Measurements from ENCODE around the gene BCO2.

BCO2 gene

DNA sequence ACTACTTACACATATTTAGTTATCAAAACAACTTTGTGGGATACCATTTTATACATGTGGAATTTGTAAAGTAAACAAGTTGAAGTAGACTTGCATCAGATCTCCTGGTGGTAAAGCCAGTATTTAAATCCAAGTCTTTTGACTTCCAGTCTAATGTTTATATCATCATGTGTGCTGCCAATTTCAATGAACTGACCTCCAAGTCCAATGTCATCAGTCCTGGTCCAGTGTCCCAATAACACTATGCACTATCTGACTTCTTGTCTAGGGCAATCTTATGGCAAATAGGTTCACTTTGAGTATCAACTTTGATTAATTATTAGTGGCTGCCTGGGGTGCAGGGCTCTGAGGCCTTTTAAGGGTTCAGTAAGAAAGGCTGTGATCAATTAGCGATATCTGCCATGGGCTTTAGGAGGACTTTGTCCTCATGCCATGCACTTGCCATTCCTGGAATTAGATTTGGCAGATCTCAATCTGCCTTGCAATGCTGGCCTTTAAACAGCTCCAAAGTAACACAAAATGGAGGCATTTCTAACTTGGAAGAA lies 41.3 kb downstream of the BCO2 start:
- no peak for DNase-seq (ENCODE audit: low read depth)

DNA sequence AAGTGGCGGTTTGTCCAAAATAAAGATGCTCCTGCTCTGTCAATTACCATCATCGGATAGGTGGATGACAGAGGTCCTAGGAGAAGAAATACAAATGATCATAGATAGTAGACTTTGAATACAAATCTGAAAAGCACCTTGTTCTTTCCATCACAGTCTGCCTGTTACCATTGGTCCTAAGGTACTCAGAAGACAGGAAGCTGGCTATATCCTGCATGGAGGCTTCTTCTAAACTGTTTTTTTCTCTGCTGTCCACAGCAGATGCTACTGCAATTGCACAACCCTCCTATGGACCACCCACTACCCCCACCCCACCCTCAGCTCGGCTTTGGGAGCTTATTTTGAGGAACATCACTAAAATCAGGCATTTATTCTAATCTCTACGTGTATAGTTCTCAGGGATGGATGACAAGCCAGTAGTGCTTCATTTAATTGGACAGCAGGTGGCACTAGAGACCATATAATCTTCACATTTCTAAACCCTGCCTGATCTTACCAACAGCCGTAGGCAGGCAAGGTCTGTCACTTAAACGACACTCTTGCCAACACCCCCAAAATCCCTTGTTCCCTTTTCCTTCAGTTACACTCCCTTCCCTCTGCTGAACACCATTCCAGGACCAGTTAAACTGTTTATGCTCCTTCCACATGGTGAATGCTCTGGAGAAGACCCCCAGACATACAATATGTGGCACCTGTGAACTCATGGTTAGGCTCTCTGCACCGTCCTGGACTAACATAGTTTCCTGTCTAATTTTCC lies 44.3 kb downstream of the BCO2 start:
- DNase-seq (ENCODE audit: low read depth) = no peak

DNA sequence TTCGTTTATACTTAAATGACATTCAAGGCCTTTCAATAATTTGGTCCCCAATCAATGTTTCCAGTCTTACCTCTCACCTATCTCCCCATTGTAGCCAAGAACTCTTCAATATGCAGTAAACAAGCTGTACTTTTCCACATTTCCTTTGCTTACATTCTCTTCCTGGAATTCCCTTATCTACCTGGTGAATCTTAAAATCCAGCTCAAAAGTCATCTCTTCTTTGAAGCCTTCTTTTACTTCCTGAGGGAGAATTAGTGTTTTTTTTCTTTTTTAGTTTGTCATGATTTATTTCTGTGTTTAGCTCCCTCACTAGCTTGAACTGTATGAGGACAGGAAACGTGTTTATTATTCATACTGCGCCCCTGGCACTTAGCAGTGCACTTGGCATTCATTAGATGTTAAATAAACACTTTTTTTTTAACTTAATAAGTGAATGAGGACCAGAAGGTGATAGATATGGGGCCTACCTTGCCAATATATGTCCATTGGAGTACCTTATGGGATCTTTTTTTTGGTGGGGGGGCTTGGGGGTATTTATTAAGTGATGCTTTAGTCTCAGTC lies 46.0 kb downstream of the BCO2 start:
- DNase-seq (ENCODE audit: low read depth) = no peak

DNA sequence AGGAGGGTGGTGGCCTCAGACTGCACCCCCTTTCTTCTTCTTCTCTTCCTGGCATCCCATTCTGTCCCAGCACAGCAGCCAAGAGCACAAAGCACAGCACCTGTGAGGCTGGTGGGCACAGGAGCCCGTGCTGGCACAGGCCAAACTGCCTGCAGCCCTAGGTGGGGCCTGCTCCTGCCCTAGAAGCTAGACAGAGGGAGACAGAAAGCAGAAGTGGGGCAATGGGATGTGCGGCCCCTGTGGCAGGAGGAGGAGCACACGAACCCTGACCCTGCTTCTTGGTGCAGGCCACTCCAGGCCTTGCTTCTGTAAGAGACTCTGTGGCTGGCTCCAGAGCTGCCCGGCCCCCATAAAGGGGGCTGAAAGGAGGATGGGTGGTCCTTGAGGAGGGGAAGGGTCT lies 47.0 kb downstream of the BCO2 start:
- DNase-seq (ENCODE audit: low read depth) = no peak

DNA sequence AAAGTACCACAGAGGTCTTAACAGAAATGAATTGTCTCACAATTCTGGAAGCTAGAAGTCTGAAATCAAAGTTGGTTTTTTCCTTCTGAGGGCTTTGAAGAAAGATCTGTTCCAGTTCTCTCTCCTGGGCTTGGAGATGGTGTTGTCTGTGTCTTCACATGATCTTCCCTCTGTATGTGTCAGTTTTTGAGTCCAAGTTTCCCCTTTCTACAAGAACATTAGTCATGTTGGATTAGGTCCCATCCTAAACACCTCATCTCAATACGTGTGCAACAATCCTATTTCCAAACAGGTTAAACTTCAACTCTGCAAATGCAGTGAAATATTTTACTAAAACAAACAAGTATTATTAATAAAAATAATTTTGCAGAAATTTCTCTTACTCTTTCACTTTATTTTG lies 47.8 kb downstream of the BCO2 start:
- no peak for DNase-seq (ENCODE audit: low read depth)

DNA sequence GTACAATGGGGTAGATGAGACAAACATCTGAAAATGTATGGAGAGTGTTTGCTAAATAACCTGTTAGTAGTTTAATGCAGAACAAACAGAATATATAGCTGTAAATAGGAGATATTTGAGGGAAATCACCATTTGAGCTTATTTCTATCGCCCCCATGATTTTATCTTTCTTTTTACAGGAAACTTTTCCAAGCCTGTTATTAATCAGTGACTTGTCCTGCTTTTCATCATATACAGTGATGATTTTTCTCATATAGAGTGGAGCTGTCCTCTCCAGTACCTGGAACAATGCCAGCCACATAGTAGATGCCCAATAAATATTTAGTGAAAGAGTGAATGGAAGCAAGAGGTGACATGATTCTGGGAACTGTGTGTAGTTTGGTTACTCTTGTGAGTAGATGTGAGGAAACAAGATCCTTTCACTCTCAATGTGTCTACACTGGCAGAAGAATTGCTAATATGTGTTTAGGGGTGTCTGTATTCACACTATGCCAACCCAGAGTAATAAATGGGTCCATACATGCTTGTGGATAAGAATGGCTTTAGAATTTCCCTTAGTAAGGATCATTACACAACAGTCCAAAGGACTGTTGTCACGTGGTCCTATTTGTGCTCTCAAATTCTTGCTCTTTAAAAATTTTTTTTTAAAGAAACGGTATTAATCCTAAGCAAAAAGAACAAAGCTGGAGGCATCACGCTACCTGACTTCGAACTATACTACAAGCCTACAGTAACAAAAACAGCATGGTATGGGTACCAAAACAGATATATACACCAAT lies 48.6 kb downstream of the BCO2 start:
- DNase-seq (ENCODE audit: low read depth) = no peak

DNA sequence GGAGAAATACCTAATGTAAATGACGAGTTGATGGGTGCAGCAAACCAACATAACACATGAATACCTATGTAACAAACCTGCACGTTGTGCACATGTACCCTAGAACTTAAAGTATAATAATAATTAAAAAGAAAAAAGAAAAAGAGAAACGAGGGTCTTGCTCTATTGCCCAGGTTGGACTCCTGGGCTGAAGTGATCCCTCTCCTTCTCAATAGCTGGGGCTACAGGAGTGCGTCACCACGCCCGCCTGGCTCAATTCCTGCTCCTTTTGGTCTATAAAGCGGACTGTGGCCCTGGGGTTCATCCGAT lies 50.4 kb downstream of the BCO2 start:
- no peak for DNase-seq (ENCODE audit: low read depth)

DNA sequence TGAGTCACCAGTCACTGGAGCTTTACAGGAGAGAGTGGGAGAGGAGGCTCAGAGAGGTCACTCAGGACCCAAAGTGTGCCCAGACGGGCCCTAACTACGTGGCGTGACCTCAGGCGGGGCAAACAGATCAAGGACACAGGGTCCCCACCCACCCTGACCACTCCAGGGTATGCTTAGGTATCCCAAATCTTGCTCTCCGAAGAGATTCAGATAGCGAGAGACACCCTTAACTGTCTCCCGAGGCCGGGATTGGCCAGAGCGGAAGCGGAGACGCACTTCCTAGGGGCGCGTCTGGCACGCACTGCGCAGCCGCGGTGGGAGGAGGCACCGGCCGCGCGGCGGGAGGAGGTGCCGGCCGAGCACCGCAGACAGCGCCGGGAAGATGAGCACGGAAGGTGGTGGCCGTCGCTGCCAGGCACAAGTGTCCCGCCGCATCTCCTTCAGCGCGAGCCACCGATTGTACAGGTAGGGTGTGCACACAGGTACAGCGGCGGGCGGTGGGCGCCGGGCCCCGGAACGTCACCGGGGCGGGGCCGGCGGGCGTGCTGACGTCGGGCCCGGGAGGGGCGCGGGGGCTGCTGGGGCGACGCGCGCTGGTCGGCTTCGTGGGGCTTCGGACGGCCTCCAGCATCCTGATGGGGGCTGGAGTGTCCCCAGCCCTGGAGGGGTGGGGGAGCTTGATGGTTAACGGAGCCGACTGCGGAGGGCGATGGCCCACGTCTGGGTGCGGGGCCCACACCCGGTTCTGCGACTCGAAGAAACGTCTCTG lies 50.9 kb downstream of the BCO2 start, which contains the start of gene PTS:
Gene PTS (plus strand): TSS at position 367 of the 769 bp plus-strand sequence. CDS start 16 bp downstream, at position 383.
- peak; percentile 71 for DNase-seq (ENCODE audit: low read depth)

DNA sequence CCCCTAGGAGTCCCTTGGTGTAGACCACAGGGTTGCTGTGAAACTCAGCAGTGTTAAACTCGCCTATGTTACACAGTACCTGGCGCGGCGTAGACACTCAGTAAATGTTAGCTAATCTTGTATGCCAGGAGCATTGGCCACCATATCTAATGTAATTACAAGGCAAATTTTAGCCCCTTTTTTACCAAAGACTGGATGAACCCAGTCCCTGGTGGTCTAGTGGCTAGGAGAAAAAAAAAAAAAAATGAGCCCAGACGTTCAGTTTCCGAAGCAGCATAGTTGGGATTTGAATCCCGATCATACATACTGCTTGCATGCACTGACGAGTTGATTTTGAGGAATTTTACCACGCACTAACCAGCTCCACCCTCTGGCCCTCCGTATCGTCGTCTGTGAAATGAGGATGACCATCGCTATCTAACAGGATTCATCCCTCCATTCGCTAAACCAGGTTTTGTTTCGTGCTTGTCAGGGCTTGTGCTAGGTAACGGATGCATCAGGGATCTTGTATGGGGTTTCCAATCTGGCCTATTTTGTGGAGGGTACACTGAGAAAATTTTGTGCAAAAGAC lies 51.6 kb downstream of the BCO2 start:
- no peak for DNase-seq (ENCODE audit: low read depth)

DNA sequence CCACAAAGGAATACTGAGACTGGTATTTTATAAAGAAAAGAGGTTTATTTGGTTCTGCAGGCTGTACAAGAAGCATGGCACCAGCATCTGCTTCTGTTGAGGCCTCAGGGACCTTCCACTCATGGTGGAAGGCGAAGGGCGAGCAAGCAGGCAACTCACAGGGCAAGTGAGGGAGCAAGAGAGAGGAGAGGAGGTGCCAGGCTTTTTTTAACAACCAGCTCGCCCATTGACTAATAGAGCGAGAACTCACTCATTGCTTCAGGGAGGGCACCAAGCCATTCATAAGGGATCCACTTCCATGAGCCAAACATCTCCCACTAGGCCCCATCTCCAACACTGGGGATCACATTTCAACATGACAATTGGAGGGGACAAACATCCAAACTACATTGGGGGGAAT lies 52.2 kb downstream of the BCO2 start:
- no peak for DNase-seq (ENCODE audit: low read depth)

DNA sequence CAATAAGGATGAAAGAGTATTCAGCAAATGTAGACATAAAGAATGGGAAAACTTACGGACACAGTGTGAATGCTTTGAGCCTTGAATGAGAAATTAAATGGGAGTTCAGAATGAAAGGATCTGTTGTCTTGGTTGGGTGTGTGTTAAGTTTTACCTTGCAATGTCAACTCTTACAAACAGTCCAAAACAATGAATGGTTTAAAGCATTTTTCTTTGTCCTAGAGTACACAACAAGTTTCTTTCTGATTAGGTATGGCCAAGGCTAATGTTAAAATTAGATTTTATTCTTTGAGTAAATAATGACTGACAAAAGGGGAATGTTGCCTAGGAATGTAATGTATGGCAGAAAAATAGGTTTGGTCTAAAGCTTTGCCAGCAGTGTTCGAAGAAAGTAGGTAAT lies 53.4 kb downstream of the BCO2 start:
- DNase-seq (ENCODE audit: low read depth) = no peak

DNA sequence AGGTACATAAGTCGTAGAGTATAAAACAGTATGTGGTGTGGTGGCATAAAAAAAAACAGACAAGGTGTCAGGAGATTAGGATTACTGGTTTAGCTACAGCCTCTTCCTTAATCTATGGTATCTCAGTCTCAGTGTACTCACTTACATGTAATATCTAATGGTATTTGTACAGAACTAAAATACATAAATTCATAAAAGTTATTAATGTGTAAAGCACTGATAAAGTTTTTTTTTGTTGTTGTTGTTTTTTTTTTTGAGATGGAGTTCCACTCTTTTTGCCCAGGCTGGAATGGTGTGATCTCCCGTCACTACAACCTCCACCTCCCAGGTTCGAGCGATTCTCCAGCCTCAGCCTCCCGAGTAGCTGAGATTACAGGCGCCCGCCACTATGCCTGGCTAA lies 53.8 kb downstream of the BCO2 start:
- DNase-seq (ENCODE audit: low read depth) = no peak

DNA sequence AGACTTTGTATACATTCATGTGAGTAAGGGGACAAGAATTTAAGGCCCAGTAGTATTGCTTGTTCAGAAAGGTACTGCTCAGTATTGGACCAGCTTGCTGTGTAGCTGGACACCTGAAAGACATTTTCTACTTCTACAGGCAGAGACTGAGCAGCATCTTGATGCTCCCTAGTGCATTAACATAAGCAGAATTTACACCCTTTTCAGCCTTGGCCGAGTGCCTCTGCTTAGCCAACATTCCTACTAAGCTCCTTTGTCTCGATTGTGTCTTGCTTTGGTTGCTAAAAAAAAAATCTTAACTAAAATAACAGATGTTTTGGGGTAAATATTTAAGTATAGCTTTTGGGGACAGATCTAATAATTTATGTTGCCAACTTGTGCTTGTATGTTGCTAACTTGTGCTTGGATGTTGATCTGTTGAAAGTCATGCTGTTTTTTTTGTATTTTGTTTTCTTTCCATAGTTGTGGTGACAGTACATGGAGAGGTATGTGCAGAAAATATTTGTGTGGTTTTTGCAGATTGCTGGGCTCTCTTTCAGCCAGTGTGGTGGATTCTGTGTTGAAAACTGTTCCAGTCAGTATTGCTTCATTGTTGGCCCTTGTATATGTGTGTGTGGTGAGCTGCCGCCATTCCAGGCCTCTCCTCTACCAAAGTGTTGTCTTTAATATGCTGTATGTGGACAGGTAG lies 54.6 kb downstream of the BCO2 start:
- DNase-seq (ENCODE audit: low read depth) = no peak

DNA sequence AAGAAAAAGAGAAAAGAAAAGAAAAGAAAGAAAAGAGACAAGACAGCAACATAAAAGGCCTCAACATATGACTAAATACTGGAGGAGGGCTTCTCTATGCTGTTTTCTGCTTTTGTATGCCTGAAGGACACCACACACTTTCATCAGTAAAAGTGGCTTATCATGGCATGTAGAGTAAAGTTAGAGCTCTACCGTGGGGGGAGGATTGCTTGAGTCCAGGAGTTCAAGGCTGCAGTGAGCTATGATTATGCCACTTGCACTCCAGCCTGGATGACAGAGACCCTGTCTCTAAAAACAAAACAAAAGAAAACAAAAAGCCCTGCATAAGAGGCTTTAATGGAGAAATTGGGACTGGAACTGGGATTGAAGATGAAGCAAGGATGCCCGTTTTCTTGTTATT lies 56.6 kb downstream of the BCO2 start:
- no peak for DNase-seq (ENCODE audit: low read depth)

DNA sequence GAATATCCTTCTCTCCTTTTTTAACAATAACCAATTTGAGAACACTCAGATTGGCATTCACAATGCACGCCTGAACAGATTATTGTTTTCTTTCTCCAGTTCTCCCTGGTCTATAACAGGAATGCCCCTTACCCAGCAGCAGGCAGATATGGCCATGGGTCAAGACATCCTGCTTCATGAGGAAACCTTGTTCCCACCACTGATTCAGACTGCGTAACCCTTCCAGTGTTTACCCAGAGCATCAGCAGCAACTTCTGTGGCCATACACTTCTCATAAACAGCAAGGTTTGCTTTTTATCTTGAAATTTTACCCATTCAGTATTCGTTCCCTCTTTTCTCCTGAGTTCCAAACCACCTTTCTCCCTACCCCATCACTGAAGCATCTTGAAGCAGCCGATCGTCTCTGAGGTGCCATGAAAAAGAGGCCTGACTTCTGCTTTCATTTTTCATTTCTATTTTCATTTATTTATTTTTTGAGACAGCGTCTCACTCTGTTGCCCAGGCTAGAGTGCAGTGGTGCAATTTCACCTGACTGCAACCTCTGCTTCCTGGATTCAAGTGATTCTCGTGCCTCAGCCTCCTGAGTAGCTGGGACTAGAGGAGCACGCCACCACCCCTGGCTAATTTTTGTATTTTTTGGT lies 60.6 kb downstream of the BCO2 start:
- DNase-seq (ENCODE audit: low read depth) = no peak

DNA sequence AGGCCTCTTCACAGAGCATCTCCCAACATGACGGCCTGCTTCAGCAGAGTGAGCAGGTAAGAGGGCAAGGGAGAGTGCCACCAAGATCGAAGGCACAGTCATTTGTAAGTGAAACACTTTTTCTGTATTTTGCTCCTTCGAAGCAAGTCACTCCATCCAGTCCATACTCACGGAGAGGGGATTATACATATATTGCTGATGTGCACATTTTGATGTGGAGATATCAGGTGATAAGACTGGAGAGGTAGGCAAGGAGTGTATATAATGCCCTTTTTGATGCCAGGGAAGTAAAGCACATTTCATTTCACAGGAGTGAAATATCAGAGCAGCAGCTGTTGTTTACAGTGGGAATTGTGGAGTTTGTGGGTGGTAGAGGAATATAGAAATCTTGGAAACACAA lies 62.1 kb downstream of the BCO2 start:
- DNase-seq (ENCODE audit: low read depth) = no peak

DNA sequence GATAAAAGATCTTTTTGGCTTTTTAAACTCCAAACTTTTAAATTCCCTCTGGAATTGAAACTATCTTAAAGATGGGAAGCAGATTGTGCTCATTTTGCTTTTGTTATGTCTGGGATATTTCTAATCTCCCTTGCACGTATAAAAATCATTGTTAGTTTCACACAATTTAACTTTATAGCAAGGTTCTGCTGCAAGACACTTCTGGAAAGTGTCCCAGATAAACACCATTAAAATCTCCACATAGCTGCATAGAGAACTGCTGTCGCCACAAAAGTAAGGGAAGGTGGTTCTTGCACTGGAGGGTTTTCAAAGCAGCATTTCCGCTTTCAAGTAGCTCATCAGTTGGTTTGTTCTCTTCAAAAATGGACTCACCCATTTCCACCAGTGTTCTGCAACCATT lies 62.7 kb downstream of the BCO2 start:
- DNase-seq (ENCODE audit: low read depth) = no peak

DNA sequence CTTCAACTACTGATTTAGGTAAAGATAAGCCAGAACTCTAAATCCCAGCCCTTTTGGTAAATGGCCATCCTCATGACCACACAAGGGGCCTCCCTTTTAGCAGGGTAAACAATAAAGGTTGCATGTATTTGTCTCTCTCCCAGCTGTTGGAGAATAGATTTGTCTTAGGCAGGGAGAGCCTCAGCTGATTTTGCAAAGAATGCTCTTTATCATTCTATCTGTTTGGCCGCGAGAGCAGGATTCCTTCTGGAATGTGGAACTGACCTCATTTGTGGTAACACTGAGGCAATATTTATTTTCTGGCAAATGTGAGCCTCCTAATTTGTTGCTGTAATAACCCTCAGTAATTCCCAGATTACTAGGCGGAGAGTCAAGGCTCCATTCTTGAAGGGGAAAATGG lies 66.2 kb downstream of the BCO2 start:
- DNase-seq (ENCODE audit: low read depth) = no peak

DNA sequence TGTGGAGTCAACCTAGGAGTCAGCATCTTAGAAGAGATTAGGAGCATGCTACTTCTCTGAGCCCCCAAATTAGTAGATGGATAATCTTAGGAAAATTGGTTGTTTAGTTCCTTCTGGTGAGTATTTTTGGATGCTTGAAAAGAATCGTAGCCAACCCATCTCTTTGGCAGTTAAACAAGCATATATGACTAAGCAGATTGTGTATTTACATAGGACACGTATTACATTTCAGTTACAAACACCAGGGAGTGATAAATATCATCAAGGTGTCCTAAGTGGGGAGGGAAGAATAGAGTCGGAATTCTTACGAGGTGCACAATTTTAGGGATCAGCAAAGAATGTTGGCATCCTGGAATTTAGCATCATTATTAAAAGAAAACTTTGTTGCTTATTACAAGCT lies 71.9 kb downstream of the BCO2 start:
- DNase-seq (ENCODE audit: low read depth) = no peak

DNA sequence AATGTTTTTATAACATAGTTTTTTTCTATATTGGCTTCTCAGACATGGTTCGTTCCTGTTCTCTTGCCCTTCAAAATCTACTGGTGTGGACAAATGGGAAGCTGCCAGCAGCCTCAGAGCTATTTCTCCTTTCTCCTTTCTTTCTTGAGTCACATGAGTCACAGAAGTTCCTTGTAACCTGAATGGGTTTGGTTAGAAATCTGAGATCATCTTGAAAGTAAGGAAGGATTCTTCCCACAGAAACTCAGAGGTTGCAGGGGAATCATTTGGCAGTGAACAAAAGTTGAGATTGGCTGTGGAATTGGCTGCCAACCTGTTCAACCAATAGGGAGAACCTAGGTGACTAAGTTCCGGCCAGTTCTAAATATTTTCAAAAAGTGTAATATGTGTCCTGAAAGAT lies 72.9 kb downstream of the BCO2 start:
- no peak for DNase-seq (ENCODE audit: low read depth)
